Fibroblast of villous mesenchyme (primary cell): ENCODE data around the gene CAST. TPM values are rescaled to one million over a fixed set of nuclear protein-coding genes. Genes with fewer than 3 reads are reported as not detected.

Experiments used
- DNase-seq: peaks from one replicate; pipeline ENCODE4 v3.0.0-alpha.2; 2010; ENCODE audit warnings: low read depth
- H3K4me3 ChIP-seq: 2 replicates; pipeline ENCODE4 v1.5.1; 2011; ENCODE audit warnings: low read depth, mild to moderate bottlenecking, low read length
- total RNA-seq: library from RNA; depleted of rRNA; stranded (reverse); fragments of >200 nt; gene quantifications from 2 replicates; pipeline ENCODE4 v1.2.3, GENCODE V29; 2012
- TF ChIP-seq, protein P1 (sequence below): IDR thresholded peaks from 2 replicates; pipeline ENCODE4 v1.5.1; 2012; ENCODE audit warnings: low read depth, mild to moderate bottlenecking, low read length; ENCODE audit not compliant: insufficient read depth

The CAST gene
- total RNA-seq, 1 donor, result 200 TPM

- no peak overlapping the region for H3K4me3 ChIP-seq
- TF ChIP-seq, protein P1, sequence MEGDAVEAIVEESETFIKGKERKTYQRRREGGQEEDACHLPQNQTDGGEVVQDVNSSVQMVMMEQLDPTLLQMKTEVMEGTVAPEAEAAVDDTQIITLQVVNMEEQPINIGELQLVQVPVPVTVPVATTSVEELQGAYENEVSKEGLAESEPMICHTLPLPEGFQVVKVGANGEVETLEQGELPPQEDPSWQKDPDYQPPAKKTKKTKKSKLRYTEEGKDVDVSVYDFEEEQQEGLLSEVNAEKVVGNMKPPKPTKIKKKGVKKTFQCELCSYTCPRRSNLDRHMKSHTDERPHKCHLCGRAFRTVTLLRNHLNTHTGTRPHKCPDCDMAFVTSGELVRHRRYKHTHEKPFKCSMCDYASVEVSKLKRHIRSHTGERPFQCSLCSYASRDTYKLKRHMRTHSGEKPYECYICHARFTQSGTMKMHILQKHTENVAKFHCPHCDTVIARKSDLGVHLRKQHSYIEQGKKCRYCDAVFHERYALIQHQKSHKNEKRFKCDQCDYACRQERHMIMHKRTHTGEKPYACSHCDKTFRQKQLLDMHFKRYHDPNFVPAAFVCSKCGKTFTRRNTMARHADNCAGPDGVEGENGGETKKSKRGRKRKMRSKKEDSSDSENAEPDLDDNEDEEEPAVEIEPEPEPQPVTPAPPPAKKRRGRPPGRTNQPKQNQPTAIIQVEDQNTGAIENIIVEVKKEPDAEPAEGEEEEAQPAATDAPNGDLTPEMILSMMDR, result no peak
- no peak for DNase-seq
Observed at GRCh38 chr5:96747720-96748119, 85.5 kb downstream of the CAST start.

- no peak for DNase-seq
- no peak overlapping the region for H3K4me3 ChIP-seq
- TF ChIP-seq, protein P1, result no peak
Observed at GRCh38 chr5:96750110-96750822, 88.1 kb downstream of the CAST start.

- DNase-seq, result no peak
- TF ChIP-seq, protein P1, result no peak
- no peak overlapping the region for H3K4me3 ChIP-seq
Observed at GRCh38 chr5:96751203-96752169, 89.3 kb downstream of the CAST start.

DNA sequence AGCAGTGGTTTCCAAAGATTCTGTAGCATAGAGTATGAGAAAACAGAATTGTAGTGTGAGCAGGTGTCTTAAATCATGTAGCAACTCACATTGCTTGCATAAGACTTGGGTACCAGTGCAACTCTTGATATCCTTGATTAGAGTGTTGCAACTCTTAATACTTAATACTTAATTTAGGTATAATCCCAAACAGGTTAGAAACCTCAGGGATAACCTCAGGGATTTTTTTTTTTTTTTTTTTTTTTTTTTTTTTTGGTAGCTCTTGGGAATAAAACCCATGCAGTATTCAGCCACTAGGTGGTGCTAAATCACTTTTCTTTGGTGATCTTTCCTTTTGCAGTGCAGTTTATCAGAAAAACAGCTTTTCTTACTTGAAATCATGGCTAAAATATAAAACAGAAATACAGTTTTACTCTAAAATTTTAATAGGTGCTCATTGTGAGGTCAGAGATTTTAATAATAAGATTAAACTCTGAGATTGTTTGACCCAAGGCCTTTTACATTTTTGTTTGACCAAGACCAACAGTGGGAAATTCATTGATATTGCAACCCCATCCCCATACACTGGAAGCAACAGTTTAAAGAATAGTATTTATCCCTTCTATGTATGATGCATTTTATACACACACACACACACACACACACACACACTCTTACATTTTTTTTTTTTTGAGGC lies 90.3 kb downstream of the CAST start:
- DNase-seq, result peak; percentile 70
- no peak overlapping the region for H3K4me3 ChIP-seq
- TF ChIP-seq, protein P1, result peak; percentile 68

DNA sequence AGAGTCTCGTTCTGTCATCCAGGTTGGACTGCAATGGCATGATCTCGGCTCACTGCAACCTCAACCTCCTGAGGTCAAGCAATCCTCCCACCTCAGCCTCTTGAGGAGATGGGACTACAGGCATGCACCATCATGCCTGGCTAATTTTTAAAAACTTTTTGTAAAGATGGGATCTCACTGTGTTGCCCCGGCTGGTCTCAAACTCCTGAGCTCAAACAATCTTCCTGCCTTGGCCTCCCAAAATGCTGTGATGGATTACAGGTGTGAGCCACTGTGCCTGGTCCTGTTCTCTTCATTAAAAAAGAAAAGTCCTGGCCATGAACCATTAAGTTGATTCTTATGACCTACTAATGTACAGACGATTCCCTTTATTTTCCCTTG lies 90.8 kb downstream of the CAST start:
- TF ChIP-seq, protein P1, result no peak
- DNase-seq, result no peak
- H3K4me3 ChIP-seq, result no peak overlapping the region

DNA sequence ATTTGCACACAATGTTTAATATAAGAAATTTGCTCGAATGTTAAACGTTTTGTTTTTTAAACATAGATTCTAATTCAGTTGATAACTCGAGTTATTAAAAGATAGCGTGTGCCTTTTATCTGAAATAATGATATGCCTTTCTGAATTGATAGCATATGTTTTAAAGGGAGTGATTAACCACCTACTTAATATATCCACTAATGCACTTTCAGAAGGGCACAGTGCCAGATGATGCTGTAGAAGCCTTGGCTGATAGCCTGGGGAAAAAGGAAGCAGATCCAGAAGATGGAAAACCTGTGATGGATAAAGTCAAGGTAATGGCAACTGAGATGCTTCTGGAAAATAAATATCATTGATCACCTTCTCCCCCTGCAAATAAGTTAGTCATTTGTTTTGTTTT lies 91.7 kb downstream of the CAST start:
- TF ChIP-seq, protein P1, result no peak
- no peak overlapping the region for H3K4me3 ChIP-seq
- no peak for DNase-seq
